GM23338 (cell line): ENCODE data around the gene IL1RAPL2.

Experiments
- CREB1 ChIP-seq: fragments of 250-450 bp; sonication (Bioruptor Pico); IDR thresholded peaks from 2 replicates; pipeline ENCODE4 v1.5.0; 2020; ENCODE audit warnings: low read depth, mild to moderate bottlenecking, moderate library complexity
- CTCF ChIP-seq, 2 experiments: fragments of 200-600 bp in 1 of 2; sonication (generic) in 1 of 2; conservative IDR thresholded peaks; 2 replicates each; pipeline versions ENCODE4 v1.5.1 to v1.6.1; 2016 to 2017; ENCODE audit warnings: antibody characterized with exemption in 2 of 2, low read depth in 2 of 2, mild to moderate bottlenecking in 2 of 2, moderate library complexity in 1 of 2
- EZH2 ChIP-seq: fragments of 200-600 bp; sonication (generic); IDR thresholded peaks from one replicate; pipeline ENCODE4 v1.8.0; 2017; ENCODE audit warnings: antibody characterized with exemption, mild to moderate bottlenecking, low read depth; ENCODE audit not compliant: unreplicated experiment
- EZH2phosphoT487 ChIP-seq: fragments of 200-600 bp; sonication (generic); IDR thresholded peaks from one replicate; pipeline ENCODE4 v1.8.1; 2018; ENCODE audit warnings: antibody characterized with exemption; ENCODE audit not compliant: unreplicated experiment
- JUNB ChIP-seq: IDR thresholded peaks from one replicate; pipeline ENCODE4 v1.6.1; 2016; ENCODE audit warnings: antibody characterized with exemption; ENCODE audit not compliant: unreplicated experiment
- POLR2AphosphoS5 ChIP-seq: IDR thresholded peaks from 2 replicates; pipeline ENCODE4 v1.6.1; 2016; ENCODE audit warnings: antibody characterized with exemption, low read depth
- STAT1 ChIP-seq: IDR thresholded peaks from one replicate; pipeline ENCODE4 v1.6.1; 2016; ENCODE audit warnings: antibody characterized with exemption; ENCODE audit not compliant: unreplicated experiment
- ZNF331 ChIP-seq: fragments of 250-450 bp; sonication (Bioruptor Pico); IDR thresholded peaks from 2 replicates; pipeline ENCODE4 v1.5.0; 2020; ENCODE audit warnings: low read depth, mild to moderate bottlenecking, moderate library complexity
- TF ChIP-seq, protein P1 (sequence below): IDR thresholded peaks from one replicate; pipeline ENCODE4 v1.6.1; 2018; ENCODE audit warnings: antibody characterized with exemption; ENCODE audit not compliant: unreplicated experiment

GRCh38 chrX:105209406-105209805 is 643.4 kb downstream of the IL1RAPL2 start:
- TF ChIP-seq EZH2: no peak
- no peak for TF ChIP-seq CTCF (conservative IDR thresholded peaks at IDR 0.05; ENCODE audit: low read depth in 2 of 2)
- no peak for TF ChIP-seq EZH2phosphoT487
- TF ChIP-seq POLR2AphosphoS5: no peak
- TF ChIP-seq CREB1 (CRISPR knock-in tag): no peak
- TF ChIP-seq, protein P1, sequence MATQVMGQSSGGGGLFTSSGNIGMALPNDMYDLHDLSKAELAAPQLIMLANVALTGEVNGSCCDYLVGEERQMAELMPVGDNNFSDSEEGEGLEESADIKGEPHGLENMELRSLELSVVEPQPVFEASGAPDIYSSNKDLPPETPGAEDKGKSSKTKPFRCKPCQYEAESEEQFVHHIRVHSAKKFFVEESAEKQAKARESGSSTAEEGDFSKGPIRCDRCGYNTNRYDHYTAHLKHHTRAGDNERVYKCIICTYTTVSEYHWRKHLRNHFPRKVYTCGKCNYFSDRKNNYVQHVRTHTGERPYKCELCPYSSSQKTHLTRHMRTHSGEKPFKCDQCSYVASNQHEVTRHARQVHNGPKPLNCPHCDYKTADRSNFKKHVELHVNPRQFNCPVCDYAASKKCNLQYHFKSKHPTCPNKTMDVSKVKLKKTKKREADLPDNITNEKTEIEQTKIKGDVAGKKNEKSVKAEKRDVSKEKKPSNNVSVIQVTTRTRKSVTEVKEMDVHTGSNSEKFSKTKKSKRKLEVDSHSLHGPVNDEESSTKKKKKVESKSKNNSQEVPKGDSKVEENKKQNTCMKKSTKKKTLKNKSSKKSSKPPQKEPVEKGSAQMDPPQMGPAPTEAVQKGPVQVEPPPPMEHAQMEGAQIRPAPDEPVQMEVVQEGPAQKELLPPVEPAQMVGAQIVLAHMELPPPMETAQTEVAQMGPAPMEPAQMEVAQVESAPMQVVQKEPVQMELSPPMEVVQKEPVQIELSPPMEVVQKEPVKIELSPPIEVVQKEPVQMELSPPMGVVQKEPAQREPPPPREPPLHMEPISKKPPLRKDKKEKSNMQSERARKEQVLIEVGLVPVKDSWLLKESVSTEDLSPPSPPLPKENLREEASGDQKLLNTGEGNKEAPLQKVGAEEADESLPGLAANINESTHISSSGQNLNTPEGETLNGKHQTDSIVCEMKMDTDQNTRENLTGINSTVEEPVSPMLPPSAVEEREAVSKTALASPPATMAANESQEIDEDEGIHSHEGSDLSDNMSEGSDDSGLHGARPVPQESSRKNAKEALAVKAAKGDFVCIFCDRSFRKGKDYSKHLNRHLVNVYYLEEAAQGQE: no peak
- TF ChIP-seq STAT1: no peak
- no peak for TF ChIP-seq ZNF331 (CRISPR knock-in tag)
- TF ChIP-seq JUNB: no peak
